Measurements from ENCODE around the gene SOX12. TPM values are rescaled to one million over a fixed set of nuclear protein-coding genes. Genes with fewer than 3 reads are reported as not detected.
"Not testable (repeated sequence)": the region's sequence is repeated elsewhere in the genome, so short reads cannot be mapped to it uniquely, and the experiment has no call there.

SOX12 gene
- total RNA-seq, 1 donor from 2014 or later = 10.2 TPM

GRCh38 chr20:371755-372542 lies 46.6 kb downstream of the SOX12 start:
- TF ChIP-seq CTCF (IDR thresholded peaks at IDR 0.05; ENCODE audit: insufficient read depth, low read length, poor library complexity, severe bottlenecking) = no peak
- no peak for DNase-seq (ENCODE audit: low read depth)
- Histone ChIP-seq H3K27me3 (ENCODE audit: control insufficient read depth, insufficient read depth, low read length) (no peaks in the 10 kb centered on the region), H3K4me3 (ENCODE audit: low read depth, low read length) (no peak overlapping the region), H3K36me3 (ENCODE audit: control insufficient read depth, insufficient read depth, low read length) (no peaks in the 10 kb centered on the region)

DNA sequence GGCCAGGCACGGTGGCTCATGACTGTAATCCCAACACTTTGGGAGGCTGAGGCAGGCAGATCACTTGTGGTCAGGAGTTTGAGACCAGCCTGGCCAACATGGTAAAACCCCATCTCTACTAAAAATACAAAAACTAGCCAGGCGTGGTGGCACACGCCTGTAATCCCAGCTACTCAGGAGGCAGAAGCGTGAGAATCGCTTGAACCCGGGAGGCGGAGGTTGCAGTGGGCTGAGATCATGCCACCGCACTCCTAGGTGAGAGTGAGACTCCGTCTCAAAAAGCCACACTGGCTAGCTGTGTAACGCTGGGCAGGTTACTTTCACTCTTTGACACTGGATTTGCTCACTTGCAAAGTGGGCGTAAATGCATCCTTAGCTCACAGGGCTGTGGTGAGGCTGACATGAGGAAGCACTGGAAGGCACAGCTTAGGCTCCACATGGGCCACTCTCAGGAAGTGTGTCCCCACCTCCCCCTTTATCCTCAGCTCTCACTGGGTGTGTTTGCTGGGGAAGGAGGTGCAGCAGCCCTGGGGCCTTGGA lies 47.3 kb downstream of the SOX12 start:
- not testable (repeated sequence) for DNase-seq (ENCODE audit: low read depth); H3K4me3 ChIP-seq (ENCODE audit: low read depth, low read length); H3K27me3 ChIP-seq (ENCODE audit: control insufficient read depth, insufficient read depth, low read length); H3K36me3 ChIP-seq (ENCODE audit: control insufficient read depth, insufficient read depth, low read length)

DNA sequence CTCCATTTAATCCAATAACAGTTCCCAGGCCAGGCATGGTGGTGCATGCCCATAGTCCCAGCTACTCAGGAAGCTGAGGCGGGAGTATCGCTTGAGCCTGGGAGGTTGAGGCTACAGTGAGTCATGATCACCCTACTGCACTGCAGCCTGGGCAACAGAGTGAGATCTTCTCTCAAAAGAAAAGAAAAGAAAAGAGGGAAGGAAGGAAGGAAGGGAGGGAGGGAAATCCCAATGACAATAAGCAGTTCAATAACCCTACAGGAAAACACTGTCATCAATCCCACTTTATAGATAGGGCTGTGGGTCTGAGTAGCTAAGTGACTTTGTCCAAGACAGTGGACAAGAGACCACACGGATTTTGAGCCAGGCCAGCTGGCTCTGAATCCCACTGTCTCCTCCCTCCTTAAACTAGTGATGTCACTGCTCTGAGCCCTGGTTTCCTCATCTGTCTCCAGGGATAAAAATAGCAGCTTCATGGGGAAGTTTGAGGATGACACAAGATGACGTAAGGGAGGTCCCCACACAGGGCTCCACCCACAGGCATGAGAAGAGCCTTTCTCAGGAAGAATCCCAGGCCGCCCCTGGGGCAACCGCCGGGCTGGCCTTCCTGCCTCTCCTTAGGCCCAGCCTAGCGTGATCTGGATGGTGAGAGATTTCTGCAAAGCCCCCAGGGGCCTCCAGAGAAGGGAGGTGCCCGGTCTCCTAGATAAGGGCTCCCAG lies 48.0 kb downstream of the SOX12 start:
- H3K4me3 ChIP-seq (ENCODE audit: low read depth, low read length) = no peak overlapping the region
- DNase-seq (ENCODE audit: low read depth) = no peak
- no peak for TF ChIP-seq CTCF (IDR thresholded peaks at IDR 0.05; ENCODE audit: insufficient read depth, low read length, poor library complexity, severe bottlenecking)
- H3K36me3 ChIP-seq (ENCODE audit: control insufficient read depth, insufficient read depth, low read length) = no peaks in the 10 kb centered on the region
- no peaks in the 10 kb centered on the region for H3K27me3 ChIP-seq (ENCODE audit: control insufficient read depth, insufficient read depth, low read length)

DNA sequence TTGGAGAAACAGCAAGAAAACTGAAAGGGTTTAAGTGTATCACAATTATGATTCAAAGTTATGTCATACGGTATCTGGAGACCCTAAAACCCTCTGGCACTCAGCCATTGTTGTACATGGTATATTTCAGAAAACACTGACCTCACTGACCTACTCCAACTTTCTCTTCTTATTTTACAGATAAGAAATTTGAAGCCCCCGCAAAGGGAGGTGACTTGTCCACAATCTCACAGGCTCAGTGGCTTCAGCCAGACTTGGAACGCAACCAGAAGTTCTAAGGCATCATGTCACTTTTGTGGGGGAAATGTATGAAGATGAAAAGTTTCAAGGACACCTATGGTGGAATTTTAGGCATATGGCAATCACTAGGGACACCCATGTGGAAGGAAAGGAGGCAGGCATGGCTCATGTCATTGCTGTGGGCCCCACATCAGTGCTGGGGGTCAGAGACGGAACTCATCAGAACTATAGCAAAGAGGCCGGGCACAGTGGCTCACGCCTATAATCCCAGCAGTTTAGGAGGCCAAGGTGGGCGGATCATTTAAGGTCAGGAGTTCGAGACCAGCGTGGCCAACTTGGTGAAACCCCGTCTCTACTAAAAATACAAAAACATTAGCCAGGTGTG lies 50.0 kb downstream of the SOX12 start:
- H3K4me3 ChIP-seq (ENCODE audit: low read depth, low read length) = no peak overlapping the region
- no peaks in the 10 kb centered on the region for H3K36me3 ChIP-seq (ENCODE audit: control insufficient read depth, insufficient read depth, low read length)
- TF ChIP-seq CTCF (IDR thresholded peaks at IDR 0.05; ENCODE audit: insufficient read depth, low read length, poor library complexity, severe bottlenecking) = no peak
- H3K27me3 ChIP-seq (ENCODE audit: control insufficient read depth, insufficient read depth, low read length) = no peaks in the 10 kb centered on the region
- no peak for DNase-seq (ENCODE audit: low read depth)

- no peak for DNase-seq (ENCODE audit: low read depth)
- no peak for TF ChIP-seq CTCF (IDR thresholded peaks at IDR 0.05; ENCODE audit: insufficient read depth, low read length, poor library complexity, severe bottlenecking)
- Histone ChIP-seq H3K36me3 (ENCODE audit: control insufficient read depth, insufficient read depth, low read length) (no peaks in the 10 kb centered on the region), H3K27me3 (ENCODE audit: control insufficient read depth, insufficient read depth, low read length) (no peaks in the 10 kb centered on the region), H3K4me3 (ENCODE audit: low read depth, low read length) (no peak overlapping the region)
Observed at GRCh38 chr20:376089-376488, 50.7 kb downstream of the SOX12 start.

DNA sequence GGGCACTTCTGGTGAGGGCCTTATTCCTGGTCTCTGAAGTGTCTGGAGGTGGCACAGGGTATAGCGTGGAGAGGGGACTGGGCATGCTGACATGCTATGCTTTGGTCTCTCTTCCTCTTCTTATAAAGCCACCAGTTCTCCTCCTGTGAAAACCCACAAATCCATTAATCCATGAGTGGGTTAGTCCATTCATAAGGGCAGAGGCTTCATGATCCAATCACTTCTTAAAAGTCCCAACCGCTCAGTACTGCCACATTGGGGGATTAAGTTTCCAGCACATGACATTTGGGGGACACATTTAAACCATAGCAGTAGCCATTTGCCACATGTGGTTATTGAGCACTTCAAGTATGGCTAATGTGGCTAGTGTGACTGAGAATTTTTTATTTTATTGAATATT lies 51.4 kb downstream of the SOX12 start:
- TF ChIP-seq CTCF (IDR thresholded peaks at IDR 0.05; ENCODE audit: insufficient read depth, low read length, poor library complexity, severe bottlenecking) = no peak
- DNase-seq (ENCODE audit: low read depth) = no peak
- H3K27me3 ChIP-seq (ENCODE audit: control insufficient read depth, insufficient read depth, low read length) = no peaks in the 10 kb centered on the region
- no peaks in the 10 kb centered on the region for H3K36me3 ChIP-seq (ENCODE audit: control insufficient read depth, insufficient read depth, low read length)
- H3K4me3 ChIP-seq (ENCODE audit: low read depth, low read length) = no peak overlapping the region

- not testable (repeated sequence) for H3K4me3 ChIP-seq (ENCODE audit: low read depth, low read length); DNase-seq (ENCODE audit: low read depth); H3K27me3 ChIP-seq (ENCODE audit: control insufficient read depth, insufficient read depth, low read length); H3K36me3 ChIP-seq (ENCODE audit: control insufficient read depth, insufficient read depth, low read length)
Observed at GRCh38 chr20:377578-377977, 52.2 kb downstream of the SOX12 start.

Measured in kidney epithelial cell (primary cell).